ENCODE results near the gene SYNDIG1.
"Not testable (repeated sequence)": the region's sequence is repeated elsewhere in the genome, so short reads cannot be mapped to it uniquely, and the experiment has no call there.

Gene SYNDIG1

DNA sequence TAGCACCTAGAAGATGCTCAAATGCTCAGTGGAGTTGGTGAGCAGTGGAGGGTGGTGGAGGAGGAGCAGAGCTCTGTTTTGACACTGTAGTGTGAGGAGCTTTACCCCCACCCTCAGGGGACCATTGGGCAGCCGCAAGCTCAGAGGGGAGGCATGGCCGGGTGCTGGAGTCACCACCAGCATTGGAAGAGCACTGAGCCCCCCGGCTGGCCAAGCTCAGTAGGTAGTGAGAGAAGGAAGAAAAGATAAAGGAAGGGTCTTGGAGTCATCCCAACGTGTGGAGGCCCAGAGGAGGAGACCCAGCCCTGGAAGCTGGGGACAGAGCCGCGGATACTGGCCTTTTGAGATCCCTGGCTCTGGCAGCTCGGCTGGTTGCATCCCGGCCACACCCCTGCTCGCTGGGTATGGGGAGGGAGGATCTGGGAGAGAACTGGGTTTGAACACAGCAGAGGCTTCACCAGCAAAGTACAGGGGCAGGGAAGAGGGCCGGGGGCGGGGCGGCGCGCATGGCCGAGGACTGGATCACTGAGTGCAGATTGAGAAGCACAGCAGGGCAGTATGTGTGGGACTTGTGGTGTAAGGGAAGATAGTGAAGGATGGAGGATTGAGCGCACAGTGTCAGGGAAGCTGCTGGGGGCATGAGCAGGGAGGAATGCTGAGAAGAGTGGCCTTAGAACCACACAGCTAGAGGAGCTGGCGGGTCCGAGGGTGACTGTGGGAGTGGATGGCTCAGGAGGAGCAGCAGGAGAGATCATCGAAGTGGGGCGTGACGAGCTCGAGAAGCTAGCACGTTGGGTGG lies 24.4 kb downstream of the SYNDIG1 start:
- DNase-seq: no peak

DNA sequence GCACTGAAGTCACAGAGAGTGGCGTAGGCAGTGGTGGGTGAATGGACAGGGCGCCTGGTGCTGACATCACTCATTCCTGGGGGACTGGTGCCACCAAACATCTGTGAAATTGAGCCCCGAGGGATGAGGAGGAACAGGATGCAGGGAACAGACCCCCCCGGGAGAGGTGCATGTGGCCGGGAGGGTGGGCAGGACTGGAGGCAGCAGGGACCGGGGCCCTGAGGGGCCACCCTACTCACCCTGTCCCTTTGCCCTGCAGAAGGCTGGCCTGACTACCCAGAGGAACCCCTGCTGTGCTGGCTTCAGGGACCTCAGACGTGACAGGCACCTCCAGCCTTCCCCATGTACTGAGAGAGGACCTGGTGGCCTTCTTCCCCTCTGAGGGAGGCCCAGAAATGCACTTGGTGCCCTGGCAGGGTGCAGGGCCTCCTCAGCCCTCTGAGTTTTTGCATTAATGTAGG lies 25.1 kb downstream of the SYNDIG1 start:
- no peak for DNase-seq

DNA sequence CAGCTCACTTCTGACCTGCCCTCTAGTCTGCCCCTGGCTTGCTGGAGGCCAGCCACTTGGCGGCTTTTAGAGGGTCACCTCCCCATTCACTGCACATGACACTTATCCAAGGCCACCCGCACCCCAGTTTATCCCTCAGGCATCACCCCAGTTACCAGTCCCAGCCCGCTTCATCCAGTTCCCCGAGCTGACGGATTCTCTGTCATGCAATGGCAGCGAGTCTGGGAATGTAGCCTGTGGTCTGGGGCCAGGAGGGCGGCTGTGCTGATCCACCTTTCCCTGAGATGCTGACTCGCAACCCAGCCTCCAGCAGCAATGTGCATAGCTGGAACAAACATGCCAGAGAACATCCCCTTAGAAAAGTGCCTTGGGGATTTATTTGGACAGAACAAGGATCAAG lies 25.8 kb downstream of the SYNDIG1 start:
- no peak for DNase-seq

DNA sequence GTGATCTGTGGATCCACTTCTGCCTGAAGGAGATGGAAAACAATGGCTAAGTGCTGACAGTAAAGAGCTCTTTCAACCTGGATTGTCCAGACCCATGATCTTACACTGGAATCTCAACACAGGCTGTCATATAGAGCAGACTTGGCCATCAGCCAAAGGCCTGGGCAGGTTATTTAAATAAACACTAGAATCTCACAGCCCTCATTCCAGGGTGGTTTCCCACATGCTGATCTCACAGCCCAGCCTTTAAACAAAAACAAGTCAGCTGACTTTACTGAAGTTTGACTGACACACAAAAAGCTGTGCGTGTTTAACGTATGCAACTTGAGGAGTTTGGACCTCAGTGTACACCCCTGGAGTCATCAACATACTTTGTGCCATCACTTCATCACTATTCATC lies 28.4 kb downstream of the SYNDIG1 start:
- DNase-seq: no peak

DNA sequence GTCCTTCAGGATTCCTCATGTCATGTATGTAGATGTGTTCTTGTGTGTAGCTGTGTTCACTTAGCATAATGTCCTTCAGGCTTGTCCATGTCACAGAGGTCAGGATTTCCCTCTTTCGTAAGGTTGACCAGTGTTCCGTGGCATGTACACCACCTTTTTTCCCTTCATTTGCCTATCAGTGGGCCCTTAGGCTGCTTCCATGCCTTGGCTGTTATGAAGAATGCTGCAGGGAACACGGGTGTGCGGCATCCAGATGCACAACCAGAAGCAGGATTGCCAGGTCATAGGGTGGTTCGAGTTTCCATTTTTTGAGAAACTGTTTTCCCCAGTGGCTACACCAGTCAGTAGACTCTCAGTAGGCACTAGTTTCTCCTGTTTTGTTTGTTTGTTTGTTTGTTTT lies 29.2 kb downstream of the SYNDIG1 start:
- no peak for DNase-seq

DNA sequence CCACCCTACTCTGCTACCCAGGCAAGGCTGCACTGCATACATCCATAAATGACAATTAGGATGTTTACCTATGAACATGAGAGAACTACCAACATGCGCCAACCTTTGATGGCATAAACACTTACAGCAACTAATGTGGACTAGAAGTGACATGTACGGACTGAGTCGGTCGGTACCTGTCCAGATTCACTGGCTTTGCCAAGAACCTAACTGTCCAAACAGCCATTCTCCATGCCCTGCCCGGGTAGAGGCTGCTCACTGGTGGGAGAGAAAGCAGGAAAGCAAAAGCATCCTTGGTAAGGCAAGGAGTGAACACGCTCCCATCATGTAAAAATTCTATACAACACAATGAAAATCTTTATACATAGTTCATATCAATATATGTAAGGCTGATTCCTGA lies 30.0 kb downstream of the SYNDIG1 start:
- no peak for DNase-seq

DNA sequence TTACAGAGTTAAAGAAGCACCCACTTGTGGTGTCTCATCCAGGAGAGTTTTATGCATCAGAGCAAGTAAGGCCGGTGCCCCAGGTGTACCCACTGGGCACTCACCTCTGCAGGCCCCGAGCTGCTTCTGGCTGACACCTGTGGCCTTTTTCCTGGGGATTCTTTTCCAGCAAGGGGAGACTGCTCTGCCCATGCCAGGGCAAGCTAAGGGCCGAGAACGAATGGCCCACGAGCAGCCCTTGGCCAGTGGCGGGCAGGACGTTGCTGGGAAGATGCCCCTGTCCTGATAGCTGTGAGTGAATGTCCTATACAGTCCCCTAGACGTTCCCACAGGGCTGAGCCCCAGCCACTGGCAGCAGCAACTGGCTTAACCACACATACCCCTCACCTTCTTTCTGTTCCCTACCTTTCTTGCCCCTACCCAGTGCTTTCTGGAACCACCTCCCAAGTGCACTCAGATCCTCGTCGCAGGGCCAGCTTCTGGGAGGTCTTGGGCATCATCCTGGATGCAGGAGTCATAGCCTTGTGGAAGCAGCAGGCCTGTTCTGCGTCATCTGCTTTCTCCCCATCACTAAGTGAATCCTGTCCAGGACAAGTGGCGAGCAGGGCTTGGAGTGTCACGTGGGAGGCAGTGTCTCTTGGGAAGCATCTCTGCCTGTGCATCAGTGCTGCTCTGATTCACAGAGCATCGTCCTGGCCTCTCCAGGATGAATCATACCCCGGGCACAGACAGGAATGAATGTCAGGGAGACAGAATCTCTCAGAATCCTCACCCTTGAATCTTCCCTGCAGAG lies 32.5 kb downstream of the SYNDIG1 start:
- DNase-seq: no peak

DNA sequence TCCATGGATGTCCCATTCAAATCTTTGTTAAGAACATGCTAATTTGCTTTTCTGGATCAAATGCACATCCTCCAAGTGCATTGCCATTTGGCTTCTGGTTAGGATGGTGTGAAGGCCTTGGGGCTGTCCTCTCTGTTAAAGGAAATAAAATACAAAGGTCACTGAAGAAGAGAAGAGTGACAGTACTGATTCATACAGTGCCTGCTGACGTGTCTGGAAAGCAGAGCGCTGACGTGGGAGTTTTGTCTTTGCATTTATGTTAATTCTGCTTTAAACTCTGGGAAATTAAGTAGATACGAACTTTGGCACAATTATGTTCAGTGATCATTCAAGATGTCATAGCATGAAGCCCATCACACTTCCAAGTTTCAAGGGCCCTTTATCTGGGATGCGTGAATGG lies 33.2 kb downstream of the SYNDIG1 start:
- DNase-seq: no peak

DNA sequence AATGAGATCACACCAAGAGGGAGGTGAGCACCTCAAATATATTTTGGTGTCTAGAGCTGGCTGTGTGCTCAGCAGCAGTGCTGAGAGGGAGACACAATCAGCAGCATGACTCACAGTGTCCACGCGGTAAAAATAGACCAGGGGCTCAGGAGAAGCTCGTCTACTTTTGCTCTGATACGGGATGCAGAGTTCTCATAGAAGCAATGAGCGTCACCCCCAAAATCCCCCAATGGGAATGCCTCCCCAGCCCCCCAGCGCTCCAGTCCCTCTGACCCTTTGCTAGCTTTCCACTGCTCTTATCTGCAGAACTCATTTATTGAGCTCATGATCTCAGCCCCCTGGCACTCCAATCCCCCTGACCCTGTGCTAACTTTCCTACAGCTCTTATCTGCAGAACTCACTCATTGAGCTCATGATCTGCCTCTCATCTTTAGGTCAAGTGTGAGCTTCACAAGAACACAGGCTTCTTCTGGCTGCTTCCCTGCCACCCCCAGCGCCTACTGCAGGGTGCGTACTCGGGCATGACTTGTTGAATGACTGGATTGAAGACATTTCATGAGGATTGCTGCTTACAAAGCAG lies 34.0 kb downstream of the SYNDIG1 start:
- no peak for DNase-seq

DNA sequence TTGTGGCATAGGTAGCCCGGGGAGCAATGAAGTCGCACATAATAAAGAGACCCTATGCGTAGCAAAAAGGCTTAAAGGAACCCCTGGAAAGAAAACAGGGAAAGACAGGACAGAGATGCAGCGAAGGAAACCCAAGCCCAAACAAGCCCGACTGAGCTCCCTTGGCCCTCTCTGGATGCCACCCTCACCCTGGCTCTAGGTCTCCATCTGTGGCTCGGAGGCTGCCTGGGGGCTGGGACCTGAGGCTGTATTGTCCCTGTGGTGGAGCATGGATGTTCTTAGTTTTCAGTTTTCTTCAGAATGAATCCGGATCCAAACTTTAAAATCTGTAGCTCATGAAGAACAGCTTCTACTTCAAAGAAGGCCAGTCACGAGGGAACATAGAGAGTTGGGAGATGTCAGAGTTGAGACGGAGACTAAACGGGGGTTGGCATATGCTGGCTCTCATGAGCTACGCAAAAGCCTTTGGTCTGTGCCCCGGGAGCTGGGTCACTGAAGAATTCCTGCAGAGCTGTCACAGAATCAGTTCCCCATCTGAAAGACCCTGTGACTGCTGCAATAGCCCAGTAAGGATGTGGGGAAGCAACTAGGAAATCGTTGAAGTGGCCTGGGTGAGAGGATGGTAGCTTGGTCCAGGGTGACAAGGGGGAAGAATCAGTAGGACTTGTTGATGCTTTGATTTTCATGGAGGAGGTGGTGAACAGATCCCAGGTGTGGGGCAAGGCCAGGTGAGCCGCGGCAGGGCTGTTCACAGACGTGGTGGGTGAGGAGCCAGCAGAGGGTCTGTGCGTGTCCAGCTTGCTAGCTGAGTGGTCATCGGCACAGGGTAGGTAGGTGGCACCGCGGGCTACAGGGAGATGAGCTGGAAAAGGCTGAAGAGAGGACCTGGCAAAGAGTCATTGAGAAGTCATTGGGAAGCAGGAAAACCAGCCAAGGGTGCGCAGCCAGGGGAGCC lies 35.2 kb downstream of the SYNDIG1 start:
- no peak for DNase-seq

DNA sequence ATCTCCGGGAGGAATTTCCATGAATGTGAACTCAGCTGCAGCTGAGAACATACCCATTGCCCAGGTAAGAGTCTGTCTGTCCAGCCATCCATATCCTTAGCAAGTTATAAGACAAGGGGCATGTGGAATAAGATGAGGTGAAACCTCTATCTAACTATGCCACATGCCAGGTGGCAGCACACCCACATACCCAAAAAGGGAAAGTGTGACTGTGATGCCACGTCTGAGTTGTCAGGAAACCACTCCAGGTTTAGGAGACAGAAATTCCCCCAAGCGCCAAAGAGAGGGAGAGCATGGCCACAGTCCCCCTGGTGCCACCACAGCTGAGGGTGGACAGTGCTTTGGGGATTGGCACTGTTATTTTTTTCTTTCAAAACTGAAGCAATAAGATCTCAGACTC lies 36.7 kb downstream of the SYNDIG1 start:
- DNase-seq: no peak

DNA sequence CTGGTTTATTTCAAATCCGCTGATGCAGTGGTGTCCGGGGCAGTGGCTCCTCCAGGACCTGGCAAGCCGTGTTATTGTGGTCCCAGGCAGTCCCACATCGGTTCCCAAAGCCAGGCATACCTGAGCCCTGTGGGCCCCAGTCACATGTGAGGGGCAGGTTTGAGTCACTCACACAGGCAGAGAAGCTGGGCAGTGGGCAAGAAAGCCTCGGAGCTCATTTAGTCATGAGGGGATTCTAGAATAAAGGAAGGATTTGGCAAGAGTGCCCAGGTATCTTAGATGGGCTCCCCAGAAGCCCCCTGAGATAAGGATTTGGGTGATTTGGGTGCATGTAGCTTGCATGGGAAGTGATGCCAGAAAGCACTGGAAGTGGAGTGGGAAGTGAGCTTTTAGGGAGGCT lies 37.3 kb downstream of the SYNDIG1 start:
- DNase-seq: no peak

DNA sequence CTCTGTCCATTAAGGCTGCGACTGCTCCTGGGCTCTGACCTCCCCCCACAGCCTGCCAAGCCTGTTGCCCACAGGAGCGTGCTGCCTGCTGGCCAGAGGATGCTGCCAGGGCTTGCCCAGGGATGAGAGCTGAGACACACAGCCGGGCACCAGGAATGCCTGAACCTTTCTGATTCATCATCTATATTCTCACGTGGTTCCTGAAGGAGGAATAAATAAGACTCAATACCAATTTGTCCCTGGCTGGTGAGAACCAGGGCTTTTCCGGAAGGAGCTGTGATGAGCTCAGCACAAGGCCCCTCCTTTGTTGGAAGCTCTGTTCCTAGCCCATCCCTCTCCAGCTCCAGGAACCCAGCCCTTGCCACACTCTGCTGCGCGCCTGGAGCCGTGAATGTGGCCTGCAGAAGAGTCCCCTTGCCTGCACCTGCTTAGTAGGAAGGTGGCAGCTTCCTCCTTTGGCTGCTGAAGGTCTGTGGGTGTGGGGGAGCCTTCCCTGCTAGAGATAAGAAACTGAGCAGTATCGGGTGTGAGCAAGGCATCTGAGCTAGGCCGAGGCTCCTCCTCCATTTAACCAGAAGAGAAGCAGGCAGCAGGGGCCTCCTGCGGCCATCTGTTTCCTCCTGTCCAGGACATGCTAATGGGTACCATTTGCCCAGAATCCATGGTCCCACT lies 37.9 kb downstream of the SYNDIG1 start:
- no peak for DNase-seq

DNA sequence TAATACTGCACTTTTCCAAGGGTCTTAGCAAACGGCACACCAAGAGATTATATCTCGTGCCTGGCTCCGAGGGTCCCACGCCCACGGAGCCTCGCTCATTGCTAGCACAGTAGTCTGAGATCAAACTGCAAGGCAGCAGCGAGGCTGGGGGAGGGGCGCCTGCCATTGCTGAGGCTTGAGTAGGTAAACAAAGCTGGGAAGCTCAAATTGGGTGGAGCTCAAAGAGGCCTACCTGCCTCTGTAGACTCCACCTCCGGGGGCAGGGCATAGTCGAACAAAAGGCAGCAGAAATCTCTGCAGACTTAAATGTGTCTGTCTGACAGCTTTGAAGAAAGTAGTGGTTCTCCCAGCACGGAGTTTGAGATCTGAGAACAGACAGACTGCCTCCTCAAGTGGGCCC lies 43.0 kb downstream of the SYNDIG1 start:
- DNase-seq: not testable (repeated sequence)

DNA sequence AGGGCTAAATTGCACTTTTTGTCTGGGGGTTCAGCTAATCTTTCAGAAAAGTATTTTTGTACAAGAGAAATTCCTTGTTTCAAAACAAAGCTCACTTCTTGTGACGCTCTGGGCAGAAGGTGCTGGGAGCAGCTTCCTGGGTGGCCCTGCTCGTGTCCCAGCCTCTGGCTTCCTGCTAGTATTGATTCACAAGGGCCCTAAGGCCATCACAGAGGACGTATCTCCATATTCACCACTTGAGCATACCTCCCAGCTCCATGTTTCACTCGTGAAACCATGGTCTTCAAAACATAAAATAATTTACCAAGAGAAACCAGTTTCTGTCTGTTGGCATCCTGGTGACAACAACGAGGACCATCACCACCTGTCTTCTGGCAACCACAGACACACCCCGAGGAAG lies 49.1 kb downstream of the SYNDIG1 start:
- DNase-seq: no peak

DNA sequence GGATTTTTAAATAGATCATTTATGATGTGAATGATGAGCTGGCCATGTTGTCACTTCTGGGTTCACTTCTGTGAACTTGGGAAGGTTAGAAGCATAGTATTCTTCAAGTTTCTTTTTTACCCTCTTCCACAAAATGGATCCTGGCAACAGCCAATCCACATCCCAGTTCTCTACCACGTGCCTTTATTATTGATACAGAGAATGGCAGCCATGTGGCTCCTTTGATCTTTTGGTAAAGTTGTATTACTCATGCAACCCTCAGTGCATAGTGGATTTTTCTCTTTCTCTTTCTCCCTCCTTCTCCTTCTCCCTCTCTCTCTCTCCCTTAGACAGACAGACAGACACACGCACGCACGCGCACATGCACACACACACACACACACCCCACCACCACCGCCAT lies 50.0 kb downstream of the SYNDIG1 start:
- DNase-seq: no peak

DNA sequence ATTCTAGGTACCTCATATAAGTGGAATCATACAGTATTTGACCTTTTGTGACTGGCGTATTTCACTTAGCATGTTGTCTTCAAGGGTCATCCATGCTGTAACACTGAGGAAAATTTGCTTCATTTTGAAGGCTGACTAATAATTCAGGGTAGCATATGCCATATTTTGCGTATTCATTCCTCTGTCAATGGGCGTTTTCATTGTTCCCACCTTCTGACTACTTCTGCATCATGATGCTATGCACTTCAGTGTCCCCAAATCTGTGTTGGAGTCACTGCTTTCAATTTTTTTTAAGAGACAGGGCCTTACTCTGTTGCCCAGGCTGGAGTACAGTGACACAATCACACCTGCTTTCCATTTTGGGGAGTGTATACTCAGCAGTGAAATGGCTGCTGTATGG lies 51.6 kb downstream of the SYNDIG1 start:
- no peak for DNase-seq

DNA sequence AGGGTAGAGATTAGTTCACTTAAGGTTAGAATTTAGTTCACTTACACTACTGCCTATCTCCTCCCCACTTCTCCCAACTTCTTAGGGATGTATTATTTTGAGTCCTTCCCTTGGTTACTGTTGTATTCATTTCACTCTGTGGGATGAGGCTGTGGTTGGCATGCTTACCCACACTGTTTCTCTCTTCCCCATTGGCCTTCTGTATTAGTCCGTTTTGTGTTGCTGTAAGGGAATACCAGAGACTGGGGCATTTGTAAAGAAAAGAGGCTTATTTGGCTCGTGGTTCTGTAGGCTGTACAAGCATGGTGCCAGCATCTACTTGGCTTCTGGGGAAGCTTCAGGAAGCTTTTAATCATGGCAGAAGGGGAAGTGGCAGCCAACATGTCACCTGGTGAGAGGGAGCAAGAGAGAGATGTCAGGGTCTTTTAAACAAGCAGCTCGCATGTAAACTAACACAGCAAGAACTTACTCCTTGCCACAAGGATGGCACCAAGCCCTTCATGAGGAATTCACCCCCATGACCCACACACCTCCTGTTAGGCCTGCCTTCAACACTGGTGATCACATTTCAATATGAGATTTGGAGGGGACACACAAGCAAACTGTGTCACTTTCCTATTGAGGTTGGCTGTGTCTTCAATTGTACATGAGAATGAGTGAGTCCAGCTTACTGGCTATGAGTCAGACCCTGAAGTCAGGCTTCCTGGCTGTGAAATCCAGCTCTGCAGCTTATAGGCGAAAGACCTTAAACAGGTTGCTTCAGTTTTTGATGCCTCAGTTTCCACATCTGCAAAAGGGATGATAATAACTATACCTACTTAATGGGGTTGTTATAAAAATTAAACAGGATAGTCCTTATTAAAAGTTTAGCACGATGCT lies 53.3 kb downstream of the SYNDIG1 start:
- no peak for DNase-seq

DNA sequence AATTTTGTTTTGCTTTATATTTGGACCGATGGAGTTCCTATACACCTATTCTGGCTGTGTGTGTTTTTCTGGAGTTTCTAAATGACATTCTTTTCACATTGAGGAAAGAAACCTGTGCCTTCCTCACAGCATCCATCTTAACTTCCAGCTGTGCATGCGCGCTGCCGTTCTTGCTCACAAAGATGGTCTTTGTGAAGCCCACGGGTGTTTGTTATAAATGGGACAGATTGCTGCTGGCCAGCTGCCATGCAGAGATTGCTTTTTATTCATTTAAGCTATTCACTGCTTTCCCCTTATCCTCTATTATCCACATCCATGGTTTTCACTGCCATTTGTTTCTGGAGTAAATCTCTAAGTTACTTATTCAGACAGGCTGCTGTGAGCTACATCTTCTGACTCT lies 54.2 kb downstream of the SYNDIG1 start:
- no peak for DNase-seq

DNA sequence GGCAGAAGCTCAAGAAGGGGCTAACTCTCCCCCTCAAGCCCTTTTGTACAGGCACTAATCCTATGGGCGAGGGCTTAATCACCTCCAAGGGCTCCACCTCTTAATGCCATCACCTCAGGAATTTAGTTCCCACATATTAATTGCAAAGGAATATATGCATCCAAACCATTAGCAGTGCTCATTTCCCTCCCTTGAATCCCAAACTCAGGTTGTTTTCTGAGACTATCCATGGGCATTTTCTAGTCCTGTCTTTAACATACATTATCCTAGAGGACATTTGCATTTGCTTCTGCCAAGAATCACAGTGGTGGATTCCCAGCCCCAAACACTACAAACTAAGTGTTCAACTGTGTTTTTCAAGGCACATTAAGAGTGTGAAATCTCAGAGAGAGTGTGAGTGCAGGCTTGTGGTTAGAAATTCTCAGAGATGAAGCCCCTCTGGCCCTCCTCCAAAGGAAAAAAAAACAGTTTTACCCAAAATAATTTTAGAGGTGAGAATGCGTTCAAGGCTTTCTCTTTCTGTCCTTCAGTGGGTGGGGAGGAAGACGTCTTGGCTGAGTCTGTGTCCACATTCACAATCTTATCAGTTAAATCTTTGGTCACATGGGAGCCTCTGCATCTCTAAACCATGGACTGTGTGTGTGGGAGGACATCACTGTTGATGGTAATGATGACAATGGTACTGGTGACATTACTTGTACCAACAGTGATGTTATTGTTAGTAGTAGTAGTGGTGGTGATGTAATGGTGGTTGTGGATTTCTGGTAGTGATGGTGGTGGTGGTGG lies 59.3 kb downstream of the SYNDIG1 start:
- no peak for DNase-seq

Data from activated CD4-positive, alpha-beta T cell treated with anti-CD3 and anti-CD28 coated beads for 48 hours (primary cell).